GM23338 (cell line): ENCODE results near the gene RNF6. TPM values are rescaled to one million over a fixed set of nuclear protein-coding genes. Genes with fewer than 3 reads are reported as not detected.

ENCODE experiments used
- ATAC-seq: fragments of 200-7000 bp; cut with Tn5 transposase; 3 replicates; pipeline ENCODE4 v1.9.1; 2020
- DNase-seq: peaks from one replicate; pipeline ENCODE4 v3.0.0-alpha.2; 2015; ENCODE audit warnings: low spot score
- H2AFZ ChIP-seq: fragments of 200-600 bp; sonication (generic); 2 replicates; pipeline ENCODE4 v1.8.0; 2016; ENCODE audit warnings: antibody characterized with exemption, mild to moderate bottlenecking, moderate library complexity
- H3F3A ChIP-seq: fragments of 200-600 bp; sonication (generic); replicated peaks from 2 replicates; pipeline ENCODE4 v1.8.0; 2017; ENCODE audit warnings: antibody characterized with exemption, mixed run types, low read depth
- H3K27ac ChIP-seq: fragments of 200-600 bp; sonication (generic); 2 replicates; pipeline ENCODE4 v1.6.1; 2016; ENCODE audit warnings: low read depth
- H3K27me3 ChIP-seq: fragments of 200-600 bp; sonication (generic); 2 replicates; pipeline ENCODE4 v1.8.0; 2016; ENCODE audit warnings: mild to moderate bottlenecking, mixed run types, moderate library complexity; ENCODE audit not compliant: insufficient read depth
- H3K36me3 ChIP-seq: fragments of 200-600 bp; sonication (generic); 2 replicates; pipeline ENCODE4 v1.8.0; 2016; ENCODE audit warnings: mild to moderate bottlenecking; ENCODE audit not compliant: insufficient read depth
- H3K4me1 ChIP-seq: fragments of 200-600 bp; sonication (generic); 2 replicates; pipeline ENCODE4 v1.8.0; 2016; ENCODE audit warnings: mild to moderate bottlenecking, moderate library complexity; ENCODE audit not compliant: insufficient read depth
- H3K4me2 ChIP-seq: fragments of 200-600 bp; sonication (generic); 2 replicates; pipeline ENCODE4 v1.7.1; 2017; ENCODE audit warnings: mixed run types
- H3K4me3 ChIP-seq: fragments of 200-600 bp; sonication (generic); 2 replicates; pipeline ENCODE4 v1.6.1; 2016; ENCODE audit warnings: mixed run types
- H3K79me2 ChIP-seq: fragments of 200-600 bp; sonication (generic); replicated peaks from 2 replicates; pipeline ENCODE4 v1.8.0; 2017; ENCODE audit warnings: mild to moderate bottlenecking; ENCODE audit not compliant: insufficient read depth
- H3K9me2 ChIP-seq: fragments of 200-600 bp; sonication (generic); 2 replicates; pipeline ENCODE4 v1.8.0; 2017; ENCODE audit not compliant: insufficient read depth
- H4K20me1 ChIP-seq: fragments of 200-600 bp; sonication (generic); replicated peaks from 2 replicates; pipeline ENCODE4 v1.8.0; 2017; ENCODE audit warnings: mild to moderate bottlenecking; ENCODE audit not compliant: insufficient read depth
- H3K27ac Mint-ChIP-seq: 2 replicates; pipeline ENCODE4 v1.8.0; 2020; ENCODE audit warnings: inconsistent platforms, mild to moderate bottlenecking, moderate library complexity, mixed read lengths
- H3K27me3 Mint-ChIP-seq: 3 replicates; pipeline ENCODE4 v1.8.0; 2022; ENCODE audit warnings: low read depth, mild to moderate bottlenecking, moderate library complexity, mixed read lengths, inconsistent platforms; ENCODE audit not compliant: insufficient read depth, poor library complexity
- H3K36me3 Mint-ChIP-seq: 3 replicates; pipeline ENCODE4 v1.8.0; 2021; ENCODE audit warnings: low read depth, mild to moderate bottlenecking, inconsistent platforms, moderate library complexity, mixed read lengths
- H3K4me1 Mint-ChIP-seq: 3 replicates; pipeline ENCODE4 v1.8.0; 2020; ENCODE audit warnings: mild to moderate bottlenecking, inconsistent platforms, mixed read lengths
- H3K4me3 Mint-ChIP-seq: 3 replicates; pipeline ENCODE4 v1.8.0; 2021; ENCODE audit warnings: moderate library complexity, mild to moderate bottlenecking, inconsistent platforms, mixed read lengths
- H3K9me3 Mint-ChIP-seq: 3 replicates; pipeline ENCODE4 v1.8.0; 2020; ENCODE audit warnings: moderate library complexity, mild to moderate bottlenecking, inconsistent platforms, mixed read lengths
- CREB1 ChIP-seq: fragments of 250-450 bp; sonication (Bioruptor Pico); IDR thresholded peaks from 2 replicates; pipeline ENCODE4 v1.5.0; 2020; ENCODE audit warnings: low read depth, mild to moderate bottlenecking, moderate library complexity
- EZH2 ChIP-seq: fragments of 200-600 bp; sonication (generic); IDR thresholded peaks from one replicate; pipeline ENCODE4 v1.8.0; 2017; ENCODE audit warnings: antibody characterized with exemption, mild to moderate bottlenecking, low read depth; ENCODE audit not compliant: unreplicated experiment
- EZH2phosphoT487 ChIP-seq: fragments of 200-600 bp; sonication (generic); IDR thresholded peaks from one replicate; pipeline ENCODE4 v1.8.1; 2018; ENCODE audit warnings: antibody characterized with exemption; ENCODE audit not compliant: unreplicated experiment
- NANOG ChIP-seq: IDR thresholded peaks from 2 replicates; pipeline ENCODE4 v1.6.1; 2016; ENCODE audit warnings: antibody characterized with exemption, borderline replicate concordance
- ZNF331 ChIP-seq: fragments of 250-450 bp; sonication (Bioruptor Pico); IDR thresholded peaks from 2 replicates; pipeline ENCODE4 v1.5.0; 2020; ENCODE audit warnings: low read depth, mild to moderate bottlenecking, moderate library complexity
- polyA plus RNA-seq: library from polyadenylated mRNA; unstranded; fragments of >200 nt; fragmentation: Nextera tagmentation; extraction: Ambion mirVana; gene quantifications from 2 replicates; pipeline ENCODE4 v1.2.1, GENCODE V29; 2016
- total RNA-seq: library from RNA; depleted of rRNA; stranded (reverse); fragments of >200 nt; shearing (Covaris generic); gene quantifications from 2 replicates; pipeline ENCODE4 v1.2.3, GENCODE V29; 2014
- TF ChIP-seq, protein P1 (sequence below): IDR thresholded peaks from 2 replicates; pipeline ENCODE4 v1.6.1; 2016; ENCODE audit warnings: antibody characterized with exemption
- TF ChIP-seq, protein P2 (sequence below), 2 experiments: fragments of 200-600 bp in 1 of 2; sonication (generic) in 1 of 2; conservative IDR thresholded peaks; 2 replicates each; pipeline versions ENCODE4 v1.5.1 to v1.6.1; 2016 to 2017; ENCODE audit warnings: antibody characterized with exemption in 2 of 2, low read depth in 2 of 2, mild to moderate bottlenecking in 2 of 2, moderate library complexity in 1 of 2
- TF ChIP-seq, protein P3 (sequence below): IDR thresholded peaks from one replicate; pipeline ENCODE4 v1.6.1; 2018; ENCODE audit warnings: antibody characterized with exemption; ENCODE audit not compliant: unreplicated experiment

Gene RNF6
- total and polyA plus RNA-seq, 2 experiments from 2014 or later: 11.8 to 18.8 TPM

DNA sequence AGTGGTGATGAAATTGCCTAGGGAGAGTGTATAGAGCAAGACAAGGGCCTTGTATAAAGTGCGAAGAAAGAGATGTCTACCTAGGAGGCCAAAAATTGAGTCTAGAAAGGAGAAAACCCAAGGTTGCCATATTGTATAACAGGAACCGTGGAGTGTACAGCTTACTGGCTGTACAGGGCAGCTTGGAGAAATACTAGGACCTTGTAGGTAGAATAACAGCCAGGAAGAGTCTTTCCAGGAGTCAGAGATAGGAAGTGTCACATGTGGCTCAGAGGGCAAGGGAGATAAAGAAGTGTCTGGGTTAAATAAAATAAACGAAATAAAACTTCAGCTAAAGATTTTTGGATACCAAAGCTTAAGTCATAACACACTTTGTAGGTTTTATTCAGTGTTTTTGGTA is 44.2 kb upstream of the RNF6 start:
- Histone ChIP-seq H3K27ac (no peak overlapping the region), H3K27me3 (no peaks in the 10 kb centered on the region), H3K4me2 (no peak overlapping the region), H3K36me3 (no peaks in the 10 kb centered on the region), H3K4me1 (no peaks in the 10 kb centered on the region), H3F3A (no peaks in the 10 kb centered on the region), H3K79me2 (peaks cover 100% of the 10 kb centered on the region), H3K4me3 (no peak overlapping the region), H2AFZ (no peak overlapping the region), H4K20me1 (peaks cover 53% of the 10 kb centered on the region), H3K9me2 (no peaks in the 10 kb centered on the region)
- no peak for ATAC-seq
- Mint-ChIP-seq H3K4me3 (no peak overlapping the region), H3K36me3 (no peaks in the 10 kb centered on the region), H3K27ac (no peak overlapping the region), H3K9me3 (no peaks in the 10 kb centered on the region; the same call in 2 of the 3 replicates), H3K27me3 (no peaks in the 10 kb centered on the region), H3K4me1 (peaks cover 11% of the 10 kb centered on the region)
- DNase-seq: no peak
- TF ChIP-seq ZNF331 (CRISPR knock-in tag) (no peak), EZH2phosphoT487 (no peak)

DNA sequence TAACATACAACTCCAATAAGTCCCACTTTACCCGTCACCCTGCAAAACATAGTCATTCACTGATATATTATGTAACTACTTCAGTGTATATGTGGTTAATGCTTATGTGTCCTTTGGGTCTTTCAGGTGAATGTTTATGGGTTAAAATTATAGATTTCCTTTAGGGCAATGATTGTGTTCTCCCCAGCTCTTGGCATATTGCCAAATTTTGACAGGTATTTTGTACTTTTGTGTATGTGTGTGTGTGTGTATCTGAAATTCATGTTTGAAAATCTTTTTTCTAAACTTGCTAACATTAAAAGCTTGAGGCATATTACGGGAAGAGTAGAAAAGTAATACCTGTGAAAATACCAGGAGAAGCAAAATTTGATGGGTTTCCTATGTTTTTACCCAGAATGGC is 40.0 kb upstream of the RNF6 start:
- H3K79me2 ChIP-seq: peaks cover 100% of the 10 kb centered on the region

More for the DNA sequence above, 40.0 kb upstream of the RNF6 start:
- Histone ChIP-seq H3K27me3 (no peaks in the 10 kb centered on the region), H3K9me2 (no peaks in the 10 kb centered on the region), H3K4me2 (no peak overlapping the region), H3K27ac (no peak overlapping the region), H3K4me3 (no peak overlapping the region), H2AFZ (no peak overlapping the region), H4K20me1 (peaks cover 67% of the 10 kb centered on the region), H3K4me1 (no peaks in the 10 kb centered on the region), H3K36me3 (no peaks in the 10 kb centered on the region), H3F3A (no peaks in the 10 kb centered on the region)
- Mint-ChIP-seq H3K4me1 (peaks cover 14% of the 10 kb centered on the region), H3K9me3 (no peaks in the 10 kb centered on the region; the same call in 2 of the 3 replicates), H3K27ac (no peak overlapping the region), H3K4me3 (no peak overlapping the region), H3K36me3 (no peaks in the 10 kb centered on the region), H3K27me3 (no peaks in the 10 kb centered on the region)
- no peak for DNase-seq
- no peak for ATAC-seq
- TF ChIP-seq, protein P1, sequence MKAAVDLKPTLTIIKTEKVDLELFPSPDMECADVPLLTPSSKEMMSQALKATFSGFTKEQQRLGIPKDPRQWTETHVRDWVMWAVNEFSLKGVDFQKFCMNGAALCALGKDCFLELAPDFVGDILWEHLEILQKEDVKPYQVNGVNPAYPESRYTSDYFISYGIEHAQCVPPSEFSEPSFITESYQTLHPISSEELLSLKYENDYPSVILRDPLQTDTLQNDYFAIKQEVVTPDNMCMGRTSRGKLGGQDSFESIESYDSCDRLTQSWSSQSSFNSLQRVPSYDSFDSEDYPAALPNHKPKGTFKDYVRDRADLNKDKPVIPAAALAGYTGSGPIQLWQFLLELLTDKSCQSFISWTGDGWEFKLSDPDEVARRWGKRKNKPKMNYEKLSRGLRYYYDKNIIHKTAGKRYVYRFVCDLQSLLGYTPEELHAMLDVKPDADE: no peak
- TF ChIP-seq, protein P2, sequence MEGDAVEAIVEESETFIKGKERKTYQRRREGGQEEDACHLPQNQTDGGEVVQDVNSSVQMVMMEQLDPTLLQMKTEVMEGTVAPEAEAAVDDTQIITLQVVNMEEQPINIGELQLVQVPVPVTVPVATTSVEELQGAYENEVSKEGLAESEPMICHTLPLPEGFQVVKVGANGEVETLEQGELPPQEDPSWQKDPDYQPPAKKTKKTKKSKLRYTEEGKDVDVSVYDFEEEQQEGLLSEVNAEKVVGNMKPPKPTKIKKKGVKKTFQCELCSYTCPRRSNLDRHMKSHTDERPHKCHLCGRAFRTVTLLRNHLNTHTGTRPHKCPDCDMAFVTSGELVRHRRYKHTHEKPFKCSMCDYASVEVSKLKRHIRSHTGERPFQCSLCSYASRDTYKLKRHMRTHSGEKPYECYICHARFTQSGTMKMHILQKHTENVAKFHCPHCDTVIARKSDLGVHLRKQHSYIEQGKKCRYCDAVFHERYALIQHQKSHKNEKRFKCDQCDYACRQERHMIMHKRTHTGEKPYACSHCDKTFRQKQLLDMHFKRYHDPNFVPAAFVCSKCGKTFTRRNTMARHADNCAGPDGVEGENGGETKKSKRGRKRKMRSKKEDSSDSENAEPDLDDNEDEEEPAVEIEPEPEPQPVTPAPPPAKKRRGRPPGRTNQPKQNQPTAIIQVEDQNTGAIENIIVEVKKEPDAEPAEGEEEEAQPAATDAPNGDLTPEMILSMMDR (conservative IDR thresholded peaks at IDR 0.05; ENCODE audit: low read depth in 2 of 2): no peak
- TF ChIP-seq EZH2: no peak
- no peak for TF ChIP-seq NANOG
- TF ChIP-seq, protein P3, sequence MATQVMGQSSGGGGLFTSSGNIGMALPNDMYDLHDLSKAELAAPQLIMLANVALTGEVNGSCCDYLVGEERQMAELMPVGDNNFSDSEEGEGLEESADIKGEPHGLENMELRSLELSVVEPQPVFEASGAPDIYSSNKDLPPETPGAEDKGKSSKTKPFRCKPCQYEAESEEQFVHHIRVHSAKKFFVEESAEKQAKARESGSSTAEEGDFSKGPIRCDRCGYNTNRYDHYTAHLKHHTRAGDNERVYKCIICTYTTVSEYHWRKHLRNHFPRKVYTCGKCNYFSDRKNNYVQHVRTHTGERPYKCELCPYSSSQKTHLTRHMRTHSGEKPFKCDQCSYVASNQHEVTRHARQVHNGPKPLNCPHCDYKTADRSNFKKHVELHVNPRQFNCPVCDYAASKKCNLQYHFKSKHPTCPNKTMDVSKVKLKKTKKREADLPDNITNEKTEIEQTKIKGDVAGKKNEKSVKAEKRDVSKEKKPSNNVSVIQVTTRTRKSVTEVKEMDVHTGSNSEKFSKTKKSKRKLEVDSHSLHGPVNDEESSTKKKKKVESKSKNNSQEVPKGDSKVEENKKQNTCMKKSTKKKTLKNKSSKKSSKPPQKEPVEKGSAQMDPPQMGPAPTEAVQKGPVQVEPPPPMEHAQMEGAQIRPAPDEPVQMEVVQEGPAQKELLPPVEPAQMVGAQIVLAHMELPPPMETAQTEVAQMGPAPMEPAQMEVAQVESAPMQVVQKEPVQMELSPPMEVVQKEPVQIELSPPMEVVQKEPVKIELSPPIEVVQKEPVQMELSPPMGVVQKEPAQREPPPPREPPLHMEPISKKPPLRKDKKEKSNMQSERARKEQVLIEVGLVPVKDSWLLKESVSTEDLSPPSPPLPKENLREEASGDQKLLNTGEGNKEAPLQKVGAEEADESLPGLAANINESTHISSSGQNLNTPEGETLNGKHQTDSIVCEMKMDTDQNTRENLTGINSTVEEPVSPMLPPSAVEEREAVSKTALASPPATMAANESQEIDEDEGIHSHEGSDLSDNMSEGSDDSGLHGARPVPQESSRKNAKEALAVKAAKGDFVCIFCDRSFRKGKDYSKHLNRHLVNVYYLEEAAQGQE: no peak
- no peak for TF ChIP-seq CREB1 (CRISPR knock-in tag)
